Fibroblast of the aortic adventitia (primary cell): ENCODE data around the gene C9orf72. TPM values are rescaled to one million over a fixed set of nuclear protein-coding genes. Genes with fewer than 3 reads are reported as not detected.

Experiments
- DNase-seq: peaks from one replicate; pipeline ENCODE4 v3.0.0-alpha.2; 2010; ENCODE audit warnings: low read depth
- H3K4me3 ChIP-seq: 2 replicates; pipeline ENCODE4 v1.5.1; 2011; ENCODE audit warnings: low read depth, mild to moderate bottlenecking, control low read depth, low read length, moderate library complexity
- CTCF ChIP-seq: IDR thresholded peaks from 2 replicates; pipeline ENCODE4 v1.5.1; 2011; ENCODE audit warnings: mild to moderate bottlenecking, low read length, control low read depth, inconsistent platforms; ENCODE audit not compliant: insufficient read depth
- total RNA-seq: library from RNA; depleted of rRNA; stranded (reverse); fragments of >200 nt; gene quantifications from 2 replicates; pipeline ENCODE4 v1.2.3, GENCODE V29; 2012; ENCODE audit warnings: low replicate concordance

Gene C9orf72
- total RNA-seq, 1 donor, result 7.5 TPM

GRCh38 chr9:27556470-27556869 lies 16.8 kb downstream of the C9orf72 start:
- TF ChIP-seq CTCF, result no peak
- DNase-seq, result no peak
- no peak overlapping the region for H3K4me3 ChIP-seq

GRCh38 chr9:27554712-27555111 lies 18.6 kb downstream of the C9orf72 start:
- H3K4me3 ChIP-seq, result no peak overlapping the region
- DNase-seq, result no peak
- no peak for TF ChIP-seq CTCF

- H3K4me3 ChIP-seq, result no peak overlapping the region
- no peak for TF ChIP-seq CTCF
- peak; percentile 88 for DNase-seq
Observed at GRCh38 chr9:27549196-27549755, 24.0 kb downstream of the C9orf72 start.

- DNase-seq, result peak; percentile 73
- H3K4me3 ChIP-seq, result no peak overlapping the region
- peak; percentile 47 for TF ChIP-seq CTCF
Observed at GRCh38 chr9:27548055-27548741, 25.1 kb downstream of the C9orf72 start.

GRCh38 chr9:27545471-27545870 lies 27.8 kb downstream of the C9orf72 start:
- TF ChIP-seq CTCF, result no peak

GRCh38 chr9:27542508-27542907 lies 30.8 kb downstream of the C9orf72 start:
- no peak overlapping the region for H3K4me3 ChIP-seq
- DNase-seq, result peak; percentile 5
- no peak for TF ChIP-seq CTCF

More at GRCh38 chr9:27545471-27545870, 27.8 kb downstream of the C9orf72 start:
- no peak for DNase-seq
- no peak overlapping the region for H3K4me3 ChIP-seq
